DND-41 (cell line): ENCODE measurements around the gene SYNPO.

Experiments used
- ATAC-seq: fragments of 200-7000 bp; cut with Tn5 transposase; 3 replicates; pipeline ENCODE4 v1.9.1; 2021; ENCODE audit warnings: low read depth; ENCODE audit not compliant: insufficient read depth
- DNase-seq: peaks from one replicate; pipeline ENCODE4 v3.0.0-alpha.2; 2020
- H2AFZ ChIP-seq: 2 replicates; pipeline ENCODE4 v1.6.0; 2012; ENCODE audit warnings: low read depth, low read length
- H3K27ac ChIP-seq: 2 replicates; pipeline ENCODE4 v1.5.1; 2012; ENCODE audit warnings: low read length, inconsistent platforms
- H3K27me3 ChIP-seq: fragments of 200-600 bp; sonication (generic); 2 replicates; pipeline ENCODE4 v1.6.0; 2012; ENCODE audit warnings: low read length, mild to moderate bottlenecking, inconsistent platforms; ENCODE audit not compliant: insufficient read depth, poor library complexity
- H3K36me3 ChIP-seq: 2 replicates; pipeline ENCODE4 v1.5.1; 2012; ENCODE audit warnings: low read length, inconsistent platforms; ENCODE audit not compliant: insufficient read depth
- H3K4me1 ChIP-seq: 2 replicates; pipeline ENCODE4 v1.5.1; 2012; ENCODE audit warnings: mild to moderate bottlenecking, low read length; ENCODE audit not compliant: insufficient read depth
- H3K4me2 ChIP-seq: 2 replicates; pipeline ENCODE4 v1.6.0; 2012; ENCODE audit warnings: mild to moderate bottlenecking, moderate library complexity, low read length, inconsistent platforms; ENCODE audit not compliant: insufficient read depth
- H3K4me3 ChIP-seq, 2 experiments: fragments of 200-600 bp in 1 of 2; shearing (Covaris generic) in 1 of 2; 2 replicates each; pipeline ENCODE4 v1.5.1; 2012 to 2016; ENCODE audit warnings: inconsistent platforms in 2 of 2, low read length in 2 of 2, mild to moderate bottlenecking in 2 of 2, low read depth in 1 of 2, moderate library complexity in 1 of 2
- H3K79me2 ChIP-seq: 2 replicates; pipeline ENCODE4 v1.6.0; 2012; ENCODE audit warnings: low read length, inconsistent platforms; ENCODE audit not compliant: insufficient read depth
- H3K9ac ChIP-seq: 2 replicates; pipeline ENCODE4 v1.6.0; 2012; ENCODE audit warnings: low read depth, mild to moderate bottlenecking, inconsistent platforms, low read length, moderate library complexity
- H3K9me3 ChIP-seq: 2 replicates; pipeline ENCODE4 v1.5.1; 2012; ENCODE audit warnings: low read length, moderate library complexity, mild to moderate bottlenecking, inconsistent platforms; ENCODE audit not compliant: insufficient read depth, severe bottlenecking
- H4K20me1 ChIP-seq: 2 replicates; pipeline ENCODE4 v1.6.0; 2012; ENCODE audit warnings: low read length; ENCODE audit not compliant: insufficient read depth
- EZH2 ChIP-seq: IDR thresholded peaks from 3 replicates; pipeline ENCODE4 v1.6.1; 2012; ENCODE audit warnings: borderline replicate concordance, low read depth, mild to moderate bottlenecking, moderate library complexity, low read length, inconsistent platforms; ENCODE audit not compliant: severe bottlenecking
- TF ChIP-seq, protein P1 (sequence below): IDR thresholded peaks from 2 replicates; pipeline ENCODE4 v1.5.1; 2012; ENCODE audit warnings: borderline replicate concordance, low read length, moderate library complexity, mild to moderate bottlenecking; ENCODE audit not compliant: poor library complexity, severe bottlenecking; ENCODE audit errors: extremely low read depth

SYNPO gene

DNA sequence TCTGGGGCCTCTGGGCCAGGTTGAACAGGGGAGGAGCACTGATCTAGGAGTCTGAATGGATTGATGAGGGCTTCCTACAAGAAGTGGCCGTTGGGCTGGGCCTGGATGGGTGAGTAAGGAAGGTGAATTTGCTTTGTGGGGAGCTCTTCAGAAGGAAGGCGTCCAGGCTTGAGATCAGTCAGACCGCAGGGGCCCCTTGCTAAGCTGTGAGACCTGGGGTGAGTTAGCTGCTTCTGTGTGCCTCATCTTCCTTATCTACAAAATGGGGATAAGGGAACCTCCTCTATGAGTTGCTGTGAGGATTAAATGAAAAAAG lies 1.1 kb upstream of the SYNPO start:
- Histone ChIP-seq H3K36me3 (no peaks in the 10 kb centered on the region), H3K4me2 (no peak overlapping the region), H3K9ac (no peak overlapping the region), H3K27ac (no peak overlapping the region), H3K27me3 (peaks cover 14% of the 10 kb centered on the region), H4K20me1 (peaks cover 2% of the 10 kb centered on the region; the same call in 1 of the 2 replicates), H3K79me2 (no peaks in the 10 kb centered on the region), H2AFZ (no peak overlapping the region), H3K9me3 (no peaks in the 10 kb centered on the region), H3K4me1 (no peaks in the 10 kb centered on the region), H3K4me3 (no peak overlapping the region)
- TF ChIP-seq EZH2: no peak
- TF ChIP-seq, protein P1, sequence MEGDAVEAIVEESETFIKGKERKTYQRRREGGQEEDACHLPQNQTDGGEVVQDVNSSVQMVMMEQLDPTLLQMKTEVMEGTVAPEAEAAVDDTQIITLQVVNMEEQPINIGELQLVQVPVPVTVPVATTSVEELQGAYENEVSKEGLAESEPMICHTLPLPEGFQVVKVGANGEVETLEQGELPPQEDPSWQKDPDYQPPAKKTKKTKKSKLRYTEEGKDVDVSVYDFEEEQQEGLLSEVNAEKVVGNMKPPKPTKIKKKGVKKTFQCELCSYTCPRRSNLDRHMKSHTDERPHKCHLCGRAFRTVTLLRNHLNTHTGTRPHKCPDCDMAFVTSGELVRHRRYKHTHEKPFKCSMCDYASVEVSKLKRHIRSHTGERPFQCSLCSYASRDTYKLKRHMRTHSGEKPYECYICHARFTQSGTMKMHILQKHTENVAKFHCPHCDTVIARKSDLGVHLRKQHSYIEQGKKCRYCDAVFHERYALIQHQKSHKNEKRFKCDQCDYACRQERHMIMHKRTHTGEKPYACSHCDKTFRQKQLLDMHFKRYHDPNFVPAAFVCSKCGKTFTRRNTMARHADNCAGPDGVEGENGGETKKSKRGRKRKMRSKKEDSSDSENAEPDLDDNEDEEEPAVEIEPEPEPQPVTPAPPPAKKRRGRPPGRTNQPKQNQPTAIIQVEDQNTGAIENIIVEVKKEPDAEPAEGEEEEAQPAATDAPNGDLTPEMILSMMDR: no peak
- ATAC-seq (no peak), DNase-seq (no peak)

GRCh38 chr5:150639751-150640150 lies 709 bp upstream of the SYNPO start:
- peaks cover 17% of the 10 kb centered on the region for H3K27me3 ChIP-seq
- TF ChIP-seq, protein P1: no peak
- no peak for TF ChIP-seq EZH2
- DNase-seq (no peak), ATAC-seq (no peak)
- H4K20me1 ChIP-seq: peaks cover 2% of the 10 kb centered on the region; the same call in 1 of the 2 replicates
- no peaks in the 10 kb centered on the region for H3K9me3 ChIP-seq
- H3K4me3 ChIP-seq: no peak overlapping the region
- no peaks in the 10 kb centered on the region for H3K4me1 ChIP-seq
- no peak overlapping the region for H3K9ac ChIP-seq
- H3K79me2 ChIP-seq: no peaks in the 10 kb centered on the region
- no peak overlapping the region for H3K27ac ChIP-seq
- no peak overlapping the region for H2AFZ ChIP-seq
- no peak overlapping the region for H3K4me2 ChIP-seq
- H3K36me3 ChIP-seq: no peaks in the 10 kb centered on the region

DNA sequence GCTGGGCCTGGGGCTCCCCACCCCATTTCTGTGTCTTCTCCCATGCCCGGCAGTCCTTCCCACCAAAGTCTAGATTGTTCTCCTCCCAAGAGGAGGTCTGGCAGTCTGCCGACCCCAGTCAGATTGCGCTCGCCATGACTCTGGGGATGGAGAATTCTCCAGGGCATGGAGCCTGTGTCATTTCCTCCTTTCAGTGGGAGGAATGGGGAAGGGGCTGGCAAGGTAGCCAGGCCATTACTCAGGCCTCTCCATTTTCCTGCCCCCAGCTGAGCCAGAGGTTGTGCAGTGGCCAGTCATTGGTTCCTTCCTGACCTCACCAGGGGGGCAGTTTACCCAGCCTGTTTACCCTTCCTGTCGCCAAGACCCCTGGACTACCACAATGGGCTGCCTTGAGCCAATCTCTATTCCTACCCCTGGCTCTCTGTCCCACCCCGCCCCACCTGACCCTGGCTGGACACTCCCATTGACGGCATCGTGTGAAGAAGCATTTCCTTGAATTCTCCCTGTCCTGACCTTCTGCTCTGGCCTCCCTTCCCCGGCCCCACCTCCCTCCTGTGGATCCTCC lies 628 bp downstream of the SYNPO start:
- DNase-seq: no peak
- no peaks in the 10 kb centered on the region for H3K36me3 ChIP-seq
- H4K20me1 ChIP-seq: no peaks in the 10 kb centered on the region
- TF ChIP-seq, protein P1: no peak
- no peak for TF ChIP-seq EZH2
- H3K4me2 ChIP-seq: no peak overlapping the region
- no peaks in the 10 kb centered on the region for H3K4me1 ChIP-seq
- H3K4me3 ChIP-seq: no peak overlapping the region
- no peaks in the 10 kb centered on the region for H3K9me3 ChIP-seq
- H2AFZ ChIP-seq: no peak overlapping the region
- H3K9ac ChIP-seq: no peak overlapping the region
- no peak overlapping the region for H3K27ac ChIP-seq
- ATAC-seq: no peak
- H3K79me2 ChIP-seq: no peaks in the 10 kb centered on the region
- peaks cover 26% of the 10 kb centered on the region for H3K27me3 ChIP-seq
